ENCODE data around the gene STX2. TPM values are rescaled to one million over a fixed set of nuclear protein-coding genes. Genes with fewer than 3 reads are reported as not detected.

STX2 gene
- total RNA-seq, 1 donor = 43.8 TPM

DNA sequence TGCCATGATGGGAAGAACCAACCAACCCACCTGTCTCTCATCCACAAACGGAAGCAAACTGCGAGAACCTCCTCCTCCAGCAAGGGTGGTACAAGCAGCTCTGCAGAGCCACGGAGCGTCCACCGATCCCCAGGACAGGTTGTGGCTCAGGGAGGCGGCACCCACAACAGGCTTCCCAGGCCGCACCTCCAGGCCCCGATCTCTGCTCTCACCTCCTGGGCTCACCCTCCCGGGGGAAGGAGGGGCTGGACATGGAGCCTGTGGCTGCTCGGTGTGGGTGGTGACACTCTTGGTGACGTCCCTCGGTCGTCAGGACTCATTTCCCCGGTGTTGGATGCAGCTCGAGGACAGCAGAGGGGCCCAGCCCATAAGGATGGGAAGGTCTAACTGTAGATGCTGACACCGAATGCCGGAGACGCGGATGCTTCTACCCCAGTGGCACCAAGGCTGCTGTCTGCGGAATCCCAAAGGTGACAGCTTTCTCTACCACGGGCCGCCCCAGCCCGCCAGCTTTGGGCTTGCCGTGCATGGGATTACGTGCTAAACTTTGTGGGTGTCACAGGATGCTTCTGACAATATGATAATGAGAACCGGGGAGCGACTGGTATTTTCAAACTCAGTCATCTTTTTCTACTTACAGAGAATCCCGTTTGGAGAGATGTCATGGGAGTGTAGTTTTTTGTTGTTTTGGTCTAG, 58.0 kb downstream of the STX2 start:
- no peak overlapping the region for H3K4me2 ChIP-seq (ENCODE audit: insufficient read depth, low read length)
- H2AFZ ChIP-seq (ENCODE audit: low read length) = no peak overlapping the region
- no peaks in the 10 kb centered on the region for H3K27me3 ChIP-seq (ENCODE audit: insufficient read depth, low read length)
- DNase-seq (ENCODE audit: insufficient read length, low spot score, missing footprints) = no peak
- H3K27ac ChIP-seq (ENCODE audit: low read depth, low read length) = no peak overlapping the region
- no peaks in the 10 kb centered on the region for H3K9me3 ChIP-seq (ENCODE audit: low read depth, low read length)
- H3K36me3 ChIP-seq (ENCODE audit: insufficient read depth, low read length) = no peaks in the 10 kb centered on the region
- H4K20me1 ChIP-seq (ENCODE audit: insufficient read depth, low read length) = no peaks in the 10 kb centered on the region
- no peaks in the 10 kb centered on the region for H3K79me2 ChIP-seq (ENCODE audit: insufficient read depth, low read length)
- TF ChIP-seq, protein P1, sequence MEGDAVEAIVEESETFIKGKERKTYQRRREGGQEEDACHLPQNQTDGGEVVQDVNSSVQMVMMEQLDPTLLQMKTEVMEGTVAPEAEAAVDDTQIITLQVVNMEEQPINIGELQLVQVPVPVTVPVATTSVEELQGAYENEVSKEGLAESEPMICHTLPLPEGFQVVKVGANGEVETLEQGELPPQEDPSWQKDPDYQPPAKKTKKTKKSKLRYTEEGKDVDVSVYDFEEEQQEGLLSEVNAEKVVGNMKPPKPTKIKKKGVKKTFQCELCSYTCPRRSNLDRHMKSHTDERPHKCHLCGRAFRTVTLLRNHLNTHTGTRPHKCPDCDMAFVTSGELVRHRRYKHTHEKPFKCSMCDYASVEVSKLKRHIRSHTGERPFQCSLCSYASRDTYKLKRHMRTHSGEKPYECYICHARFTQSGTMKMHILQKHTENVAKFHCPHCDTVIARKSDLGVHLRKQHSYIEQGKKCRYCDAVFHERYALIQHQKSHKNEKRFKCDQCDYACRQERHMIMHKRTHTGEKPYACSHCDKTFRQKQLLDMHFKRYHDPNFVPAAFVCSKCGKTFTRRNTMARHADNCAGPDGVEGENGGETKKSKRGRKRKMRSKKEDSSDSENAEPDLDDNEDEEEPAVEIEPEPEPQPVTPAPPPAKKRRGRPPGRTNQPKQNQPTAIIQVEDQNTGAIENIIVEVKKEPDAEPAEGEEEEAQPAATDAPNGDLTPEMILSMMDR (IDR thresholded peaks at IDR 0.05; ENCODE audit: extremely low read depth, low read depth, low read length) = no peak
- no peak overlapping the region for H3K4me3 ChIP-seq (ENCODE audit: insufficient read depth, low read length)
- H3K4me1 ChIP-seq (ENCODE audit: insufficient read depth, low read length) = peaks cover 10% of the 10 kb centered on the region

DNA sequence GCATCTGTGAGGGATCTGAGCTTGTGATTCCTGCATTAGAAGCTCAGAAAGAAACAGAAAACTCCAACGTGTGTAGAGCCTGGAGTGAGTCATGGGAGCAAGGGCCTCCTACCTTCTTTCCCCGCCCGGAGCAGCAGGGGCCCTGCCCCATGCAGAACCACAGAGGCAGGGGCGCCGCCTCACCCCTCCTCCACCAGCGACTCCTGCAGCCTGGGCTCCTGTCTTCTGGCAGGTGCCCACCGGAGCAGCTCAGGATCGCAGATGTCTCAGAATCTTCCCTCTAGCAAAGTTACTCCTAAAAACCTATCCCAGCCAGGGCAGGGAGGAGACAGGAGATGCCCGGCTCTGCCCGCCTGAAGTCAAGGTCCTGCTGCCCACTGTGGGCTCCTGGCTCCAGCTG, 58.7 kb downstream of the STX2 start:
- Histone ChIP-seq H3K9me3 (ENCODE audit: low read depth, low read length) (no peaks in the 10 kb centered on the region), H3K79me2 (ENCODE audit: insufficient read depth, low read length) (no peaks in the 10 kb centered on the region), H3K36me3 (ENCODE audit: insufficient read depth, low read length) (no peaks in the 10 kb centered on the region), H3K27me3 (ENCODE audit: insufficient read depth, low read length) (no peaks in the 10 kb centered on the region), H2AFZ (ENCODE audit: low read length) (no peak overlapping the region), H4K20me1 (ENCODE audit: insufficient read depth, low read length) (no peaks in the 10 kb centered on the region), H3K4me2 (ENCODE audit: insufficient read depth, low read length) (no peak overlapping the region), H3K27ac (ENCODE audit: low read depth, low read length) (no peak overlapping the region), H3K4me1 (ENCODE audit: insufficient read depth, low read length) (peaks cover 12% of the 10 kb centered on the region), H3K4me3 (ENCODE audit: insufficient read depth, low read length) (no peak overlapping the region)
- TF ChIP-seq, protein P1 (IDR thresholded peaks at IDR 0.05; ENCODE audit: extremely low read depth, low read depth, low read length) = no peak
- peak; percentile 42 for DNase-seq (ENCODE audit: insufficient read length, low spot score, missing footprints)

DNA sequence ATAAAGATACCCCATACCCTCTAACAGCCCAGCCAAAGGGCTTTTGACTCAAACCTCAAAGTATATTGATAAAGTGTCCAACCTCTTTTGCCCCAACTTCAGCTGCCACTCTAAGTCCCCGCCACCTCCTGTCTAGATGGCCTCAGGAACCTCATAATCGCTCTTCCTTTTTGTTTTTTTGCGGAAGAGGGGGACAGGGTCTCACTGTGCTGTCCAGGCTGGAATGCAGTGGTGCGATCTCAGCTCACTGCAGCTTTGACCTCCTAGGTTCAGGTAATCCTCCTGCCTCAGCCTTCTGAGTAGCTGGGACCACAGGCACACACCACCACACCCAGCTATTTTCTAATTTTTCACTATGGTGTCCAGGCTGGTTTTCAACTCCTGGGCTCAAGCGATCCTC, 60.3 kb downstream of the STX2 start:
- TF ChIP-seq, protein P1 (IDR thresholded peaks at IDR 0.05; ENCODE audit: extremely low read depth, low read depth, low read length) = no peak
- peaks cover 12% of the 10 kb centered on the region for H3K4me1 ChIP-seq (ENCODE audit: insufficient read depth, low read length)
- H3K36me3 ChIP-seq (ENCODE audit: insufficient read depth, low read length) = no peaks in the 10 kb centered on the region
- no peak for DNase-seq (ENCODE audit: insufficient read length, low spot score, missing footprints)
- H4K20me1 ChIP-seq (ENCODE audit: insufficient read depth, low read length) = no peaks in the 10 kb centered on the region
- H3K4me2 ChIP-seq (ENCODE audit: insufficient read depth, low read length) = no peak overlapping the region
- no peak overlapping the region for H3K27ac ChIP-seq (ENCODE audit: low read depth, low read length)
- no peaks in the 10 kb centered on the region for H3K27me3 ChIP-seq (ENCODE audit: insufficient read depth, low read length)
- no peaks in the 10 kb centered on the region for H3K9me3 ChIP-seq (ENCODE audit: low read depth, low read length)
- no peak overlapping the region for H2AFZ ChIP-seq (ENCODE audit: low read length)
- H3K4me3 ChIP-seq (ENCODE audit: insufficient read depth, low read length) = no peak overlapping the region
- H3K79me2 ChIP-seq (ENCODE audit: insufficient read depth, low read length) = no peaks in the 10 kb centered on the region

DNA sequence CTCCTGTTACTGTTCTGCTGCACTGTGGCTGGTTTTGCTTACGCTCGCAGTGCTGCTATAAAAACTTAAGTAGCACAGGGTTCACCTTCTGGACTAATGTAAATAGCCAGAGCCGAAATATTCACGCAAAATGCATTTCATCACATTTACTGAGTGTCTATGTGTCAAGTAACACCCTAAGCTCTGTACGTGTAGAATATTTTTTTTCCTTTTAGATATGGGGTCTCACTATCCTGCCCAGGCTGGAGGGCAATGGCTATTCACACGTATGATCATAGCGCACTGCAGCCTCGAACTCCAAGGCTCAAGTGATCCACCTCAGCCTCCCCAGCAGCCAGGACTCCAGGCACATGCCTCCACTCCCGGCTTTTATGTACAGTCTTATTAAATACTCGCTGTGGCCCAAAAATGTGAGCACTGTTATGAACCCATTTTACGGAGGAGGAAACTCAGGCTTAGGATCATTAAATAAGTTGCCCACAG, 62.2 kb downstream of the STX2 start:
- DNase-seq (ENCODE audit: insufficient read length, low spot score, missing footprints) = no peak
- Histone ChIP-seq H3K27me3 (ENCODE audit: insufficient read depth, low read length) (no peaks in the 10 kb centered on the region), H3K79me2 (ENCODE audit: insufficient read depth, low read length) (no peaks in the 10 kb centered on the region), H4K20me1 (ENCODE audit: insufficient read depth, low read length) (no peaks in the 10 kb centered on the region), H3K4me2 (ENCODE audit: insufficient read depth, low read length) (peak overlapping the region; percentile 81), H3K4me1 (ENCODE audit: insufficient read depth, low read length) (peaks cover 12% of the 10 kb centered on the region), H3K27ac (ENCODE audit: low read depth, low read length) (no peak overlapping the region), H3K36me3 (ENCODE audit: insufficient read depth, low read length) (no peaks in the 10 kb centered on the region), H2AFZ (ENCODE audit: low read length) (no peak overlapping the region), H3K9me3 (ENCODE audit: low read depth, low read length) (no peaks in the 10 kb centered on the region), H3K4me3 (ENCODE audit: insufficient read depth, low read length) (peak overlapping the region; percentile 57)
- TF ChIP-seq, protein P1 (IDR thresholded peaks at IDR 0.05; ENCODE audit: extremely low read depth, low read depth, low read length) = no peak

All from osteoblast (primary cell).